H9 (cell line): ENCODE measurements around the gene FSTL4. TPM values are rescaled to one million over a fixed set of nuclear protein-coding genes. Genes with fewer than 3 reads are reported as not detected.

Experiments
- DNase-seq: peaks from one replicate; pipeline ENCODE4 v3.0.0-alpha.2; 2017
- H2AFZ ChIP-seq: one replicate; pipeline ENCODE4 v1.6.1; 2013; ENCODE audit warnings: mild to moderate bottlenecking, low read length, control low read depth, moderate library complexity
- H2AK5ac ChIP-seq: 2 replicates; pipeline ENCODE4 v1.6.1; 2013; ENCODE audit warnings: low read length, control low read depth, mixed read lengths; ENCODE audit not compliant: insufficient read length
- H2BK120ac ChIP-seq: one replicate; pipeline ENCODE4 v1.6.1; 2013; ENCODE audit warnings: low read depth, mild to moderate bottlenecking, low read length, control low read depth, inconsistent platforms; ENCODE audit not compliant: poor library complexity, severe bottlenecking
- H2BK12ac ChIP-seq: 2 replicates; pipeline ENCODE4 v1.6.1; 2013; ENCODE audit warnings: low read length, control low read depth, mixed read lengths, low read depth; ENCODE audit not compliant: insufficient read length
- H2BK15ac ChIP-seq: 2 replicates; pipeline ENCODE4 v1.6.1; 2013; ENCODE audit warnings: low read depth, low read length, control low read depth
- H2BK20ac ChIP-seq: one replicate; pipeline ENCODE4 v1.6.1; 2013; ENCODE audit warnings: low read depth, mild to moderate bottlenecking, low read length, control low read depth, inconsistent platforms; ENCODE audit not compliant: poor library complexity, severe bottlenecking
- H2BK5ac ChIP-seq: 2 replicates; pipeline ENCODE4 v1.6.1; 2013; ENCODE audit warnings: low read length, control low read depth, mixed read lengths; ENCODE audit not compliant: insufficient read length
- H3K14ac ChIP-seq: 2 replicates; pipeline ENCODE4 v1.6.1; 2013; ENCODE audit warnings: low read length, control low read depth; ENCODE audit not compliant: insufficient read depth
- H3K18ac ChIP-seq: 2 replicates; pipeline ENCODE4 v1.6.1; 2013; ENCODE audit warnings: low read depth, mild to moderate bottlenecking, mixed read lengths, low read length, control low read depth; ENCODE audit not compliant: insufficient read length
- H3K23ac ChIP-seq: 2 replicates; pipeline ENCODE4 v1.6.1; 2013; ENCODE audit warnings: low read length, control low read depth, mixed read lengths, low read depth; ENCODE audit not compliant: insufficient read length
- H3K23me2 ChIP-seq: 2 replicates; pipeline ENCODE4 v1.6.1; 2013; ENCODE audit warnings: low read depth, mild to moderate bottlenecking, mixed read lengths, low read length, control low read depth; ENCODE audit not compliant: insufficient read length, poor library complexity, severe bottlenecking
- H3K27ac ChIP-seq: 2 replicates; pipeline ENCODE4 v1.5.1; 2013; ENCODE audit warnings: low read length, control low read depth, mixed read lengths, low read depth; ENCODE audit not compliant: insufficient read length
- H3K27me3 ChIP-seq: 2 replicates; pipeline ENCODE4 v1.6.1; 2013; ENCODE audit warnings: low read length, control low read depth, inconsistent platforms; ENCODE audit not compliant: insufficient read depth
- H3K4ac ChIP-seq: 2 replicates; pipeline ENCODE4 v1.6.1; 2013; ENCODE audit warnings: low read depth, mild to moderate bottlenecking, control low read depth, inconsistent platforms, low read length, moderate library complexity
- H3K4me1 ChIP-seq: 2 replicates; pipeline ENCODE4 v1.6.1; 2013; ENCODE audit warnings: low read length, control low read depth, inconsistent platforms; ENCODE audit not compliant: insufficient read depth
- H3K4me2 ChIP-seq: 2 replicates; pipeline ENCODE4 v1.6.1; 2013; ENCODE audit warnings: low read length, control low read depth, mixed read lengths; ENCODE audit not compliant: insufficient read length, insufficient read depth
- H3K56ac ChIP-seq: 2 replicates; pipeline ENCODE4 v1.6.1; 2013; ENCODE audit warnings: low read depth, mild to moderate bottlenecking, mixed read lengths, low read length, control low read depth; ENCODE audit not compliant: insufficient read length
- H3K79me1 ChIP-seq: 2 replicates; pipeline ENCODE4 v1.6.1; 2013; ENCODE audit warnings: low read depth, mild to moderate bottlenecking, moderate library complexity, low read length, control low read depth, inconsistent platforms; ENCODE audit not compliant: insufficient read depth, poor library complexity, severe bottlenecking
- H3K79me2 ChIP-seq: 2 replicates; pipeline ENCODE4 v1.6.1; 2013; ENCODE audit warnings: low read length, control low read depth, inconsistent platforms; ENCODE audit not compliant: insufficient read depth
- H3K9ac ChIP-seq: 2 replicates; pipeline ENCODE4 v1.6.1; 2013; ENCODE audit warnings: low read length, control low read depth, mixed read lengths; ENCODE audit not compliant: insufficient read length; ENCODE audit errors: extremely low read depth
- H3K9me3 ChIP-seq: one replicate; pipeline ENCODE4 v1.6.1; 2013; ENCODE audit warnings: low read depth, low read length, inconsistent platforms; ENCODE audit not compliant: control insufficient read depth
- H3T11ph ChIP-seq: one replicate; pipeline ENCODE4 v1.6.1; 2013; ENCODE audit warnings: mild to moderate bottlenecking, low read length, control low read depth, inconsistent platforms
- H4K20me1 ChIP-seq: one replicate; pipeline ENCODE4 v1.6.1; 2013; ENCODE audit not compliant: control insufficient read depth, insufficient read length, insufficient read depth
- H4K5ac ChIP-seq: 2 replicates; pipeline ENCODE4 v1.6.1; 2013; ENCODE audit warnings: low read depth, mild to moderate bottlenecking, mixed read lengths, low read length, control low read depth; ENCODE audit not compliant: insufficient read length
- H4K8ac ChIP-seq: replicated peaks from 2 replicates; pipeline ENCODE4 v1.6.1; 2013; ENCODE audit warnings: low read length, control low read depth, mixed read lengths, low read depth; ENCODE audit not compliant: insufficient read length
- H4K91ac ChIP-seq: 2 replicates; pipeline ENCODE4 v1.6.1; 2013; ENCODE audit warnings: low read depth, mild to moderate bottlenecking, moderate library complexity, mixed read lengths, low read length, control low read depth; ENCODE audit not compliant: insufficient read length
- H3K27ac Mint-ChIP-seq, 3 experiments: 2 replicates in 2 of 3; 3 replicates in 1 of 3; pipeline ENCODE4 v1.8.0; 2020 to 2021; ENCODE audit warnings: mixed read lengths in 3 of 3, mild to moderate bottlenecking in 1 of 3, moderate library complexity in 1 of 3
- H3K27me3 Mint-ChIP-seq: 2 replicates; pipeline ENCODE4 v1.8.0; 2021; ENCODE audit warnings: low read depth, mild to moderate bottlenecking, moderate library complexity, mixed read lengths
- H3K36me3 Mint-ChIP-seq, 3 experiments: 2 replicates in 2 of 3; 3 replicates in 1 of 3; pipeline ENCODE4 v1.8.0; 2020 to 2021; ENCODE audit warnings: low read depth in 3 of 3, mixed read lengths in 3 of 3; ENCODE audit not compliant: insufficient read depth in 1 of 3
- H3K4me1 Mint-ChIP-seq, 2 experiments: 2 replicates each; pipeline ENCODE4 v1.8.0; 2020; ENCODE audit warnings: mixed read lengths in 2 of 2
- H3K4me3 Mint-ChIP-seq, 2 experiments: 2 replicates in 1 of 2; 3 replicates in 1 of 2; pipeline ENCODE4 v1.8.0; 2020 to 2021; ENCODE audit warnings: mild to moderate bottlenecking in 2 of 2, mixed read lengths in 2 of 2, moderate library complexity in 1 of 2
- H3K9me3 Mint-ChIP-seq, 2 experiments: 2 replicates in 1 of 2; 3 replicates in 1 of 2; pipeline ENCODE4 v1.8.0; 2020; ENCODE audit warnings: mild to moderate bottlenecking in 2 of 2, mixed read lengths in 2 of 2, moderate library complexity in 1 of 2
- WGBS: extraction: QIAGEN DNeasy Blood & Tissue Kit; methylation state at CpG from one replicate; pipeline ENCODE4 v1.1.7; 2013; ENCODE audit warnings: missing lambda C conversion rate, low lambda C conversion rate, mixed read lengths; ENCODE audit not compliant: insufficient read length; ENCODE audit errors: extremely low coverage; 5-methylcytosine and 5-hydroxymethylcytosine counted together
- total RNA-seq: library from RNA; stranded (reverse); gene quantifications from 2 replicates; pipeline ENCODE4 v1.2.1, GENCODE V29; 2021
- TF ChIP-seq, protein P1 (sequence below): fragments of 200-600 bp; sonication (generic); conservative IDR thresholded peaks from 3 replicates; pipeline ENCODE4 v1.8.0; 2021; ENCODE audit warnings: antibody characterized with exemption, mild to moderate bottlenecking

Gene FSTL4
- total RNA-seq, 1 experiment from 2014 or later, result 5.7 TPM

DNA sequence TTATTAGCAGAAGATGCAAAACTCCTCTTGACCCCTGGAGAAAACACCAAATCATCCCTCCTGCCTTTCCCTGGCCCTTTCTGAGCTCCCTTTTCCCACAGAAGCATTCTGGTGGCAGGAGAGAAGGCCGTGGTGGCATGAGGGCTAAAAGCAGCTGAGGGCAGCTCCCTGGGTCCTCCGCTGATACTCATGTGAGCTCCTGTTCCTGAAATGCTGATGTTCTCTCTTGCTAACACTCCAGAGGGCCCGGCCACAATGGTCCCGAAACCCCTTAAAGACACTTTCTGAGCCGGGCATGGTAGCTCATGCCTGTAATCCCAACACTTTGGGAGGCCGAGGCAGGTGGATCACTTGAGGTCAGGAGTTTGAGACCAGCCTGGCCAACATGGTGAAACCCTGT is 377.4 kb downstream of the FSTL4 start:
- Histone ChIP-seq H3K18ac (no peak overlapping the region), H4K20me1 (no peaks in the 10 kb centered on the region), H2BK15ac (no peak overlapping the region), H2BK12ac (no peak overlapping the region), H3K4ac (no peak overlapping the region), H2BK5ac (no peak overlapping the region), H3K4me2 (no peak overlapping the region), H4K8ac (no peak overlapping the region), H3K79me1 (no peaks in the 10 kb centered on the region), H4K5ac (no peak overlapping the region), H3K9ac (no peak overlapping the region), H3K56ac (no peak overlapping the region), H2AK5ac (no peak overlapping the region), H3K9me3 (no peaks in the 10 kb centered on the region), H2BK20ac (no peak overlapping the region), H3K79me2 (no peaks in the 10 kb centered on the region), H2BK120ac (no peak overlapping the region), H3K27me3 (no peaks in the 10 kb centered on the region), H2AFZ (no peak overlapping the region), H3K27ac (no peak overlapping the region), H3K14ac (no peak overlapping the region), H3K4me1 (no peaks in the 10 kb centered on the region), H3K23ac (no peak overlapping the region), H3T11ph (no peak overlapping the region), H4K91ac (no peak overlapping the region), H3K23me2 (no peaks in the 10 kb centered on the region)
- Mint-ChIP-seq H3K4me1 (peaks cover 5 to 8% of the 10 kb centered on the region in 2 experiments), H3K36me3 (peaks cover 1 to 3% (median 1%) of the 10 kb centered on the region in 3 experiments; a peak in 5 of 7 replicates), H3K4me3 (no peak overlapping the region), H3K27me3 (peaks cover 3% of the 10 kb centered on the region; the same call in 1 of the 2 replicates), H3K27ac (no peak overlapping the region), H3K9me3 (peaks cover 0 to 4% of the 10 kb centered on the region in 2 experiments; a peak in 3 of 5 replicates)
- TF ChIP-seq, protein P1, sequence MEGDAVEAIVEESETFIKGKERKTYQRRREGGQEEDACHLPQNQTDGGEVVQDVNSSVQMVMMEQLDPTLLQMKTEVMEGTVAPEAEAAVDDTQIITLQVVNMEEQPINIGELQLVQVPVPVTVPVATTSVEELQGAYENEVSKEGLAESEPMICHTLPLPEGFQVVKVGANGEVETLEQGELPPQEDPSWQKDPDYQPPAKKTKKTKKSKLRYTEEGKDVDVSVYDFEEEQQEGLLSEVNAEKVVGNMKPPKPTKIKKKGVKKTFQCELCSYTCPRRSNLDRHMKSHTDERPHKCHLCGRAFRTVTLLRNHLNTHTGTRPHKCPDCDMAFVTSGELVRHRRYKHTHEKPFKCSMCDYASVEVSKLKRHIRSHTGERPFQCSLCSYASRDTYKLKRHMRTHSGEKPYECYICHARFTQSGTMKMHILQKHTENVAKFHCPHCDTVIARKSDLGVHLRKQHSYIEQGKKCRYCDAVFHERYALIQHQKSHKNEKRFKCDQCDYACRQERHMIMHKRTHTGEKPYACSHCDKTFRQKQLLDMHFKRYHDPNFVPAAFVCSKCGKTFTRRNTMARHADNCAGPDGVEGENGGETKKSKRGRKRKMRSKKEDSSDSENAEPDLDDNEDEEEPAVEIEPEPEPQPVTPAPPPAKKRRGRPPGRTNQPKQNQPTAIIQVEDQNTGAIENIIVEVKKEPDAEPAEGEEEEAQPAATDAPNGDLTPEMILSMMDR, result no peak
- no peak for DNase-seq
- no CpG with 5 or more reads among the region's 6 CpGs for WGBS
